ENCODE data around the gene ZRANB3. TPM values are rescaled to one million over a fixed set of nuclear protein-coding genes. Genes with fewer than 3 reads are reported as not detected.
"Not testable (repeated sequence)": the region's sequence is repeated elsewhere in the genome, so short reads cannot be mapped to it uniquely, and the experiment has no call there.

ZRANB3 gene
- total RNA-seq, 1 donor from 2014 or later, result 16.5 TPM

DNA sequence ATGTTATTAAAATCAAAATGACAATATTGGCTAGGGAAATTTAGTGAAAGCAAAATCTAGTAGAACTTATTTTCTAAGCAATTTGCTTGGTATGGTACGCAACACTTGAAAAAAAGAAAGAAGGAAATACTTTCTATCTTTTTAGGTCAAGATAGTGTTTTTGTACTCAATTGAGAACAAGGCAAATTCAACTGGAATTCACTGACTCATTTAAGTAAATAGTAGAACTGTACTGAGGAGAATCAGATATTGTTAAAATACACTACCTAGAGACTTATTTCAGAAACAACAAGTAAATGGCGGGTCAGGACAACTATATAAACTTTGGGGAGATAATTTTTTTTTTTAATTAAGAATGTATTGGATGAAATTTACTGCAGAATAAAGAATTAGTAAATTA, 18.9 kb downstream of the ZRANB3 start:
- TF ChIP-seq, protein P1, sequence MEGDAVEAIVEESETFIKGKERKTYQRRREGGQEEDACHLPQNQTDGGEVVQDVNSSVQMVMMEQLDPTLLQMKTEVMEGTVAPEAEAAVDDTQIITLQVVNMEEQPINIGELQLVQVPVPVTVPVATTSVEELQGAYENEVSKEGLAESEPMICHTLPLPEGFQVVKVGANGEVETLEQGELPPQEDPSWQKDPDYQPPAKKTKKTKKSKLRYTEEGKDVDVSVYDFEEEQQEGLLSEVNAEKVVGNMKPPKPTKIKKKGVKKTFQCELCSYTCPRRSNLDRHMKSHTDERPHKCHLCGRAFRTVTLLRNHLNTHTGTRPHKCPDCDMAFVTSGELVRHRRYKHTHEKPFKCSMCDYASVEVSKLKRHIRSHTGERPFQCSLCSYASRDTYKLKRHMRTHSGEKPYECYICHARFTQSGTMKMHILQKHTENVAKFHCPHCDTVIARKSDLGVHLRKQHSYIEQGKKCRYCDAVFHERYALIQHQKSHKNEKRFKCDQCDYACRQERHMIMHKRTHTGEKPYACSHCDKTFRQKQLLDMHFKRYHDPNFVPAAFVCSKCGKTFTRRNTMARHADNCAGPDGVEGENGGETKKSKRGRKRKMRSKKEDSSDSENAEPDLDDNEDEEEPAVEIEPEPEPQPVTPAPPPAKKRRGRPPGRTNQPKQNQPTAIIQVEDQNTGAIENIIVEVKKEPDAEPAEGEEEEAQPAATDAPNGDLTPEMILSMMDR (IDR thresholded peaks at IDR 0.05; ENCODE audit: unreplicated experiment), result no peak
- H3K9me3 Mint-ChIP-seq, result peaks cover 20% of the 10 kb centered on the region

DNA sequence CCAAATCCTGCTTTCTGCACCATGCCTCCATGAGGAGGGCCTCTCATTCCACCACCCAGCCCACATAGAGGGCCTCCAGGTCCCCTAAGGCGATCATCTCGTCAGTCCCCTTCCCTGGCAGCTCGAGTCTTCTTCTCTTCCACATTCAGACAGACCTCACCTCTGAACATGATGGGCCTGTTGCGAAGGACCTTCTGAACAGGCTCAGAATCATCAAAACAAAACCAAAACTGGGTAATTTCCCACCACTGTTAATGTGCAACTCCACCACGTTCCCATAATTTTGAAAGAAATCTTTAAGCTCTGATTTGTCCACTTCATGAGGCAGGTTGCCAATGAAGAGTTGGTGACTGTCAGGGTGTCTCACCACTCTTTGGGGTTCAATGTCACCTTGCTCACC, 20.4 kb downstream of the ZRANB3 start:
- Mint-ChIP-seq H3K4me3 (no peak overlapping the region), H3K9me3 (peaks cover 20% of the 10 kb centered on the region), H3K4me1 (no peaks in the 10 kb centered on the region), H3K36me3 (peaks cover 28% of the 10 kb centered on the region), H3K27ac (no peak overlapping the region), H3K27me3 (ENCODE audit: low read depth) (no peaks in the 10 kb centered on the region)
- DNase-seq (ENCODE audit: low spot score in 2 of 2, unreplicated experiment in 2 of 2), result no peak
- TF ChIP-seq, protein P1 (IDR thresholded peaks at IDR 0.05; ENCODE audit: unreplicated experiment), result no peak

More for the DNA sequence above, 18.9 kb downstream of the ZRANB3 start:
- no peaks in the 10 kb centered on the region for H3K27me3 Mint-ChIP-seq (ENCODE audit: low read depth)
- no peak overlapping the region for H3K4me3 Mint-ChIP-seq
- H3K36me3 Mint-ChIP-seq, result peaks cover 28% of the 10 kb centered on the region
- DNase-seq (ENCODE audit: low spot score in 2 of 2, unreplicated experiment in 2 of 2), result no peak
- no peaks in the 10 kb centered on the region for H3K4me1 Mint-ChIP-seq
- H3K27ac Mint-ChIP-seq, result no peak overlapping the region

DNA sequence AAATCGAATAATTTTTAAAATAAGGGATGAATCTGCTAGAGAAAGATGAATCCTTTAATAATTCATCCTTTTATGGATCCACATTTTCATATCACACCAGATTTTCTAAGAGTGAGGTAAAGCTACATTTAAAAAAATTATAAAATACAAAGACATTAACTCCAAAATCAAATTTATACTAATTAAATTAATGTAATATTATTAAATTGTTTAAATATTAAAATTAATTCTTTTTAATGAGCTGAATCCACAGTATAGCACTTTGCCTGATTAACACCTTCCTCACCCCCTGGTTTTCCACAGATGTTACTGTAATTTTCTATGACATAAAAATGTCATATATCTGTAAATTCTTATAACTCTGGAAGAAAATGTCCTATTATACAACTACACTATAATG, 26.2 kb downstream of the ZRANB3 start:
- H3K9me3 Mint-ChIP-seq, result peaks cover 21% of the 10 kb centered on the region
- H3K27ac Mint-ChIP-seq, result no peak overlapping the region
- TF ChIP-seq, protein P1 (IDR thresholded peaks at IDR 0.05; ENCODE audit: unreplicated experiment), result no peak
- no peak for DNase-seq (ENCODE audit: low spot score in 2 of 2, unreplicated experiment in 2 of 2)
- H3K4me1 Mint-ChIP-seq, result no peaks in the 10 kb centered on the region
- no peaks in the 10 kb centered on the region for H3K27me3 Mint-ChIP-seq (ENCODE audit: low read depth)
- peaks cover 40% of the 10 kb centered on the region for H3K36me3 Mint-ChIP-seq
- H3K4me3 Mint-ChIP-seq, result no peak overlapping the region

DNA sequence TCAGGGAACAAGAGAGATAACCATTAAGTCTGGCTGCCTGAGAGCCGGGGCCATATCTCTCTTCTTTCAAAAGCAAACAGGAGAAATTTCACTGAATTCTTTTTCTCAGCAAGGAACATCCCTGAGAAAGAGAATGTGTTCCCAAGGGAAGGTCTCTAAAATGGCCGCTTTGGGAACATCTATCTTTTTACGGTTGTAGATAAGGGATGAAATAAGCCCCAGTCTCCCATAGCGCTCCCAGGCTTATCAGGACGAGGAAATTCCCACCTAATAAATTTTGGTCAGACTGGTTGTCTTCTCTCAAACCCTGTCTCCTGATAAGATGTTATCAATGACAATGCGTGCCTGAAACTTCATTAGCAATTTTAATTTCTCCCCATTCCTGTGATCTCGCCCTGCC, 32.4 kb downstream of the ZRANB3 start:
- peaks cover 50% of the 10 kb centered on the region for H3K9me3 Mint-ChIP-seq
- not testable (repeated sequence) for DNase-seq (ENCODE audit: low spot score in 2 of 2, unreplicated experiment in 2 of 2); H3K27ac Mint-ChIP-seq; H3K4me3 Mint-ChIP-seq; H3K4me1 Mint-ChIP-seq; H3K27me3 Mint-ChIP-seq (ENCODE audit: low read depth)
- H3K36me3 Mint-ChIP-seq, result peaks cover 62% of the 10 kb centered on the region

DNA sequence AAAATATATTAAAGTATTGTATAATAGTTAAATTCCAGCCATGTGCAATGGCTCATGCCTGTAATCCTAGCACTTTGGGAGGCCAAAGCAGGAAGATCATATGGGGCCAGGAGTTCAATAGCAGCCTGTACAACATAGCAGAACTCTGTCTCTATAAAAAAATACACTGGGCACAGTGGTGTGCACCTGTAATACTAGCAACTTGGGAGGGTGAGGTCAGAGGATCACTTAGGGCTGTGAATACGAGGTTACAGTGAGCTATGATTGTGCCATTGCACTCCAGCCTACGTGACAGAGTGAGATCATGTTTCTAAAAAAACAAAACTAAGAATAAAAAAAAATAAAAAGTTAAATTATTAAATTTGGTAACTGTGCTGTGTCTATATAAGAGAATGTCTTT, 36.1 kb downstream of the ZRANB3 start:
- Mint-ChIP-seq H3K27ac (no peak overlapping the region), H3K4me3 (no peak overlapping the region), H3K9me3 (peaks cover 45% of the 10 kb centered on the region), H3K27me3 (ENCODE audit: low read depth) (no peaks in the 10 kb centered on the region), H3K36me3 (peaks cover 50% of the 10 kb centered on the region), H3K4me1 (no peaks in the 10 kb centered on the region)
- no peak for DNase-seq (ENCODE audit: low spot score in 2 of 2, unreplicated experiment in 2 of 2)
- TF ChIP-seq, protein P1 (IDR thresholded peaks at IDR 0.05; ENCODE audit: unreplicated experiment), result no peak

DNA sequence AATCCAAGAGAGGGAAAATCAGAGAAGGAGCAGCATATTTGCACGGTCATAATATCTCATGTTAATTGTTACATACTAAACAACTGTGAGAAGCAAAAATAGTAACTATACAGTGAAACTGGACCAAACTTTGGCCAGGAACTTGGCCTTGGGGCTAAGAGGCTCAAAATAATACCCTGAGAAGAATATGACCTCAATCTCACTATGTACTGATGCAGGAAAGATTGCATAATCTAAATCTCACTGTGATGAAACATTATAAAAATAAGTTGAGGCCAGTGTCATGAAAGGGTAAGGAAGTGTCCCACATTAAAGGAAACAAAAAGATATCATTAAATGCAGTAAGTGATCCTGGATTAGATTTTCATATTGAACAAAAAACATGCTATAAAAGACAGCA, 36.5 kb downstream of the ZRANB3 start:
- TF ChIP-seq, protein P1 (IDR thresholded peaks at IDR 0.05; ENCODE audit: unreplicated experiment), result no peak
- Mint-ChIP-seq H3K4me1 (no peaks in the 10 kb centered on the region), H3K9me3 (peaks cover 45% of the 10 kb centered on the region), H3K4me3 (no peak overlapping the region), H3K36me3 (peaks cover 50% of the 10 kb centered on the region), H3K27me3 (ENCODE audit: low read depth) (no peaks in the 10 kb centered on the region), H3K27ac (no peak overlapping the region)
- DNase-seq (ENCODE audit: low spot score in 2 of 2, unreplicated experiment in 2 of 2), result no peak
